ENCODE data around the gene ST6GALNAC6. TPM values are rescaled to one million over a fixed set of nuclear protein-coding genes. Genes with fewer than 3 reads are reported as not detected.

The ST6GALNAC6 gene
- total and polyA plus RNA-seq, 2 donors (not counting 1 experiment from before 2014, with no cell fraction given) = 68.0 to 126 TPM

- Histone ChIP-seq H3K79me2 (ENCODE audit: control insufficient read depth, insufficient read depth, low read length) (peaks cover 5% of the 10 kb centered on the region), H3K4me3 (ENCODE audit: control extremely low read depth in 1 of 5, extremely low read depth in 1 of 5, insufficient read depth in 1 of 5, low read depth in 2 of 5, low read length in 4 of 5) (peak overlapping the region in 4 of 5 experiments; percentile 15 to 55 (median 27)), H4K20me1 (ENCODE audit: control insufficient read depth, insufficient read depth, low read length, poor library complexity, severe bottlenecking) (peaks cover 5% of the 10 kb centered on the region), H3K9me3 (ENCODE audit: control extremely low read depth in 1 of 3, control insufficient read depth in 2 of 3, insufficient read depth in 1 of 3, low read length in 2 of 3) (peaks cover 0 to 3% (median 0%) of the 10 kb centered on the region in 3 donors), H2AFZ (ENCODE audit: insufficient read depth, low read depth, low read length, poor library complexity, severe bottlenecking) (peak overlapping the region; percentile 38), H3K27ac (ENCODE audit: low read length in 2 of 2) (no peak overlapping the region), H3K27me3 (replicated peaks in 1 of 4; ENCODE audit: control extremely low read depth in 1 of 4, control insufficient read depth in 3 of 4, insufficient read depth in 4 of 4, low read length in 3 of 4) (peaks cover 0 to 41% (median 13%) of the 10 kb centered on the region in 4 experiments), H3K9ac (ENCODE audit: low read length) (no peak overlapping the region), H3K36me3 (replicated peaks in 1 of 2; ENCODE audit: control extremely low read depth in 1 of 2, control insufficient read depth in 1 of 2, extremely low read depth in 1 of 2, insufficient read depth in 2 of 2, low read length in 1 of 2) (no peaks in the 10 kb centered on the region), H3K4me2 (replicated peaks; ENCODE audit: low read depth, low read length, poor library complexity, severe bottlenecking) (peak overlapping the region; percentile 93), H3K4me1 (ENCODE audit: control insufficient read depth in 2 of 2, insufficient read depth in 2 of 2, low read length in 2 of 2) (peaks cover 33 to 40% of the 10 kb centered on the region in 2 donors)
- DNase-seq = no peak
- intact Hi-C loops (cut with micrococcal nuclease) = loop anchor here (1.0 kb wide), 1 partner anchor 9 kb away; the partner anchor contains the start of gene DPM2
- no peak for TF ChIP-seq CTCF (IDR thresholded peaks at IDR 0.05)
- no peak for TF ChIP-seq EZH2 (IDR thresholded peaks at IDR 0.05; ENCODE audit: borderline replicate concordance, insufficient read depth, low read depth, low read length, poor library complexity, severe bottlenecking)
- Mint-ChIP-seq H3K27me3 (peaks cover 17% of the 10 kb centered on the region), H3K9me3 (ENCODE audit: insufficient read depth) (no peaks in the 10 kb centered on the region), H3K4me1 (peaks cover 35% of the 10 kb centered on the region), H3K4me3 (peak overlapping the region; percentile 57), H3K27ac (peak overlapping the region; percentile 41)
- POLR2A ChIA-PET = interaction anchor here (0.7 kb wide), 3 partner anchors 10 to 25 kb away, joined by 4 to 10 read pairs (median 5); no protein-coding TSS in a partner anchor
- WGBS (ENCODE audit: insufficient coverage) = 35% methylated on average over 21 of the region's 24 CpGs
- ATAC-seq (ENCODE audit: low read depth) = no peak
- CTCF ChIA-PET = no interaction called here
Observed at GRCh38 chr9:127927988-127928675, 28.7 kb upstream of the ST6GALNAC6 start.

All from B cell (primary cell).